A549 (cell line): ENCODE measurements around the gene SPDYE4. TPM values are rescaled to one million over a fixed set of nuclear protein-coding genes. Genes with fewer than 3 reads are reported as not detected.

Experiments used
- ATAC-seq, 2 experiments: fragments of 200-7000 bp in 1 of 2; fragments of >200 bp in 1 of 2; cut with Nextera tagmentation in 1 of 2; cut with Tn5 transposase in 1 of 2; 3 replicates each; pipeline versions ENCODE4 v1.8.0 to v1.9.1; 2018 to 2020; ENCODE audit warnings: mild to moderate bottlenecking in 1 of 2, moderate library complexity in 1 of 2
- CTCF ChIA-PET: fragments of 300-600 bp; sonication (Branson Sonifier 250); formaldehyde crosslinking; extraction: SDS; loops from one replicate; lab custom pipeline; 2021; ENCODE audit warnings: antibody characterized with exemption, inconsistent platforms; lab: Yijun Ruan, JAX
- POLR2A ChIA-PET: fragments of 350-600 bp; formaldehyde crosslinking; extraction: SDS; loops from one replicate; lab custom pipeline; 2021; ENCODE audit warnings: antibody characterized with exemption, inconsistent platforms; lab: Yijun Ruan, JAX
- DNase-seq, 2 experiments: peaks; one replicate each; pipeline versions ENCODE4 v3.0.0 to v3.0.0-alpha.2; 2011 to 2016; ENCODE audit warnings: low read depth in 1 of 2, low spot score in 1 of 2
- FAIRE-seq: peaks from 2 replicates; lab custom pipeline; 2011; peaks lifted over from hg19 to GRCh38; lab: Jason Lieb, UNC
- H3K27ac ChIP-seq, 2 experiments: fragments of >200 bp; sonication (Bioruptor Twin); formaldehyde crosslinking; 3 replicates each; pipeline ENCODE4 v1.5.1; 2016 to 2017
- H3K4me1 ChIP-seq: fragments of >200 bp; sonication (Bioruptor Twin); formaldehyde crosslinking; 3 replicates; pipeline ENCODE4 v1.6.1; 2016
- H3K4me2 ChIP-seq: fragments of >200 bp; sonication (Bioruptor Twin); formaldehyde crosslinking; 3 replicates; pipeline ENCODE4 v1.6.1; 2016
- H3K4me3 ChIP-seq: fragments of >200 bp; sonication (Bioruptor Twin); formaldehyde crosslinking; 3 replicates; pipeline ENCODE4 v1.5.1; 2016
- H3K9me3 ChIP-seq: fragments of >200 bp; sonication (Bioruptor Twin); formaldehyde crosslinking; 3 replicates; pipeline ENCODE4 v1.6.1; 2016
- ATOH8 ChIP-seq: fragments of 250-450 bp; sonication (Bioruptor Pico); IDR thresholded peaks from 2 replicates; pipeline ENCODE4 v1.5.0; 2020; ENCODE audit warnings: low read depth, mild to moderate bottlenecking, moderate library complexity
- BHLHE40 ChIP-seq: IDR thresholded peaks from 2 replicates; pipeline ENCODE4 v1.6.1; 2012; ENCODE audit warnings: low read depth, low read length, inconsistent platforms
- CBX2 ChIP-seq: fragments of 200-600 bp; sonication (generic); IDR thresholded peaks from 2 replicates; pipeline ENCODE4 v1.6.1; 2016; ENCODE audit warnings: low read depth, mild to moderate bottlenecking, borderline replicate concordance
- CHD2 ChIP-seq: fragments of 150-350 bp; IDR thresholded peaks from 2 replicates; pipeline ENCODE4 v1.6.1; 2014; ENCODE audit warnings: low read length; ENCODE audit not compliant: partially characterized antibody
- CHD4 ChIP-seq: fragments of 200-600 bp; sonication (generic); IDR thresholded peaks from 2 replicates; pipeline ENCODE4 v1.6.1; 2016; ENCODE audit warnings: antibody characterized with exemption, mild to moderate bottlenecking, borderline replicate concordance
- CTCF ChIP-seq: fragments of >200 bp; sonication (Bioruptor Twin); formaldehyde crosslinking; IDR thresholded peaks from 3 replicates; pipeline ENCODE4 v1.5.1; 2016
- E2F6 ChIP-seq: IDR thresholded peaks from 2 replicates; pipeline ENCODE4 v1.6.1; 2012; ENCODE audit warnings: low read depth, borderline replicate concordance
- EP300 ChIP-seq, 2 experiments: fragments of >200 bp; sonication (Bioruptor Twin); formaldehyde crosslinking; IDR thresholded peaks; 2 replicates in 1 of 2; 3 replicates in 1 of 2; pipeline ENCODE4 v1.6.1; 2016 to 2017
- ESRRA ChIP-seq: fragments of 150-350 bp; IDR thresholded peaks from 2 replicates; pipeline ENCODE4 v1.6.1; 2014; ENCODE audit warnings: mild to moderate bottlenecking, low read length, borderline replicate concordance
- FOSB ChIP-seq: fragments of 250-450 bp; sonication (Bioruptor Pico); IDR thresholded peaks from 2 replicates; pipeline ENCODE4 v1.5.0; 2020; ENCODE audit warnings: mild to moderate bottlenecking, moderate library complexity
- GATA3 ChIP-seq: IDR thresholded peaks from 2 replicates; pipeline ENCODE4 v1.6.1; 2012; ENCODE audit warnings: borderline replicate concordance
- HEYL ChIP-seq: fragments of 250-450 bp; sonication (Bioruptor Pico); IDR thresholded peaks from 2 replicates; pipeline ENCODE4 v1.8.0; 2021; ENCODE audit warnings: mild to moderate bottlenecking, moderate library complexity
- HMGXB4 ChIP-seq: fragments of 250-450 bp; sonication (Bioruptor Pico); IDR thresholded peaks from 2 replicates; pipeline ENCODE4 v1.5.0; 2021; ENCODE audit warnings: mild to moderate bottlenecking, moderate library complexity, borderline replicate concordance
- JUNB ChIP-seq: fragments of >200 bp; sonication (Bioruptor Twin); formaldehyde crosslinking; IDR thresholded peaks from 2 replicates; pipeline ENCODE4 v1.6.1; 2016
- KDM1A ChIP-seq: fragments of 200-600 bp; sonication (generic); IDR thresholded peaks from 2 replicates; pipeline ENCODE4 v1.6.1; 2016; ENCODE audit warnings: low read depth, mild to moderate bottlenecking
- KDM5A ChIP-seq: fragments of 200-600 bp; sonication (generic); IDR thresholded peaks from 2 replicates; pipeline ENCODE4 v1.6.1; 2016; ENCODE audit warnings: antibody characterized with exemption, mild to moderate bottlenecking
- NFE2L2 ChIP-seq: fragments of 150-350 bp; conservative IDR thresholded peaks from 2 replicates; pipeline ENCODE4 v1.6.1; 2014; ENCODE audit warnings: low read length
- NPAS2 ChIP-seq: fragments of 250-450 bp; sonication (Bioruptor Pico); IDR thresholded peaks from 2 replicates; pipeline ENCODE4 v1.8.0; 2022; ENCODE audit warnings: mild to moderate bottlenecking, moderate library complexity, borderline replicate concordance
- POLR2A ChIP-seq: IDR thresholded peaks from 2 replicates; pipeline ENCODE4 v1.6.1; 2012; ENCODE audit warnings: mild to moderate bottlenecking, low read length
- POLR2AphosphoS2 ChIP-seq: conservative IDR thresholded peaks from 2 replicates; pipeline ENCODE4 v1.6.1; 2012; ENCODE audit warnings: low read length, improper control_type of control experiment, inconsistent platforms
- RAD21 ChIP-seq, 2 experiments: fragments of >200 bp in 1 of 2; sonication (Bioruptor Twin) in 1 of 2; formaldehyde crosslinking in 1 of 2; IDR thresholded peaks in 1 of 2; conservative IDR thresholded peaks in 1 of 2; 2 replicates in 1 of 2; 3 replicates in 1 of 2; pipeline ENCODE4 v1.6.1; 2012 to 2018; ENCODE audit warnings: inconsistent platforms in 1 of 2
- RARB ChIP-seq: fragments of 250-450 bp; sonication (Bioruptor Pico); IDR thresholded peaks from 2 replicates; pipeline ENCODE4 v1.8.0; 2021; ENCODE audit warnings: mild to moderate bottlenecking, moderate library complexity
- RFX5 ChIP-seq: fragments of 450-650 bp; IDR thresholded peaks from 2 replicates; pipeline ENCODE4 v1.7.1; 2014; ENCODE audit warnings: antibody characterized with exemption, mild to moderate bottlenecking, moderate library complexity
- RNF2 ChIP-seq: fragments of 200-600 bp; sonication (generic); IDR thresholded peaks from 2 replicates; pipeline ENCODE4 v1.6.1; 2016; ENCODE audit warnings: low read depth, mild to moderate bottlenecking, antibody characterized with exemption, moderate library complexity, borderline replicate concordance
- SMC3 ChIP-seq: fragments of >200 bp; sonication (Bioruptor Twin); formaldehyde crosslinking; IDR thresholded peaks from 3 replicates; pipeline ENCODE4 v1.6.1; 2018; ENCODE audit warnings: inconsistent platforms
- TFCP2L1 ChIP-seq: fragments of 250-450 bp; sonication (Bioruptor Pico); IDR thresholded peaks from 2 replicates; pipeline ENCODE4 v1.5.0; 2021; ENCODE audit warnings: mild to moderate bottlenecking
- TP53 ChIP-seq: fragments of 250-450 bp; sonication (Bioruptor Pico); IDR thresholded peaks from 2 replicates; pipeline ENCODE4 v1.5.0; 2021; ENCODE audit warnings: mild to moderate bottlenecking, moderate library complexity
- ZFP36 ChIP-seq: fragments of 450-650 bp; IDR thresholded peaks from 2 replicates; pipeline ENCODE4 v1.6.1; 2014; ENCODE audit warnings: borderline replicate concordance; ENCODE audit not compliant: partially characterized antibody
- ZNF302 ChIP-seq: fragments of 250-450 bp; sonication (Bioruptor Pico); IDR thresholded peaks from 2 replicates; pipeline ENCODE4 v1.9.0; 2021; ENCODE audit warnings: inconsistent platforms, mild to moderate bottlenecking, moderate library complexity
- WGBS: methylation state at CpG from one replicate; pipeline ENCODE4 v1.1.6; 2017; ENCODE audit errors: missing lambda C conversion rate; 5-methylcytosine and 5-hydroxymethylcytosine counted together
- polyA plus RNA-seq, 4 experiments: library from polyadenylated mRNA; depleted of rRNA in 3 of 4; stranded (reverse); fragments of >200 nt; fragmentation: RNase III in 1 of 4; extraction: RNeasy Plus Mini Kit Qiagen cat#74134 plus additional on column Dnase treatment in 1 of 4; gene quantifications; 2 replicates in 3 of 4; 3 replicates in 1 of 4; pipeline ENCODE4 v1.2.3, GENCODE V29; 2011 to 2017

The SPDYE4 gene
- polyA plus RNA-seq, 2 of the 4 experiments (the other 2 are of a cell fraction), result not detected

GRCh38 chr17:8799570-8800212 lies 41.3 kb upstream of the SPDYE4 start:
- Histone ChIP-seq H3K4me2 (no peak overlapping the region), H3K9me3 (no peaks in the 10 kb centered on the region), H3K27ac (no peak overlapping the region), H3K4me1 (no peaks in the 10 kb centered on the region), H3K4me3 (no peak overlapping the region)
- TF ChIP-seq E2F6 (no peak), EP300 (IDR thresholded peaks at IDR 0.05) (no peak), RARB (CRISPR knock-in tag) (no peak), TP53 (CRISPR knock-in tag) (no peak), POLR2A (no peak), POLR2AphosphoS2 (no peak), JUNB (no peak), NFE2L2 (no peak), ESRRA (no peak), HMGXB4 (CRISPR knock-in tag) (no peak), FOSB (no peak), RFX5 (no peak), CTCF (no peak), NPAS2 (CRISPR knock-in tag) (no peak), KDM1A (no peak), HEYL (CRISPR knock-in tag) (no peak), RAD21 (conservative IDR thresholded peaks at IDR 0.05 in 1 of 2, IDR thresholded peaks at IDR 0.05 in 1 of 2) (no peak), ATOH8 (CRISPR knock-in tag) (no peak), CBX2 (no peak), CHD4 (no peak)
- WGBS, result 67% methylated on average over 14 of the region's 15 CpGs
- FAIRE-seq (no peak), DNase-seq (no peak), ATAC-seq (no peak)
- POLR2A ChIA-PET, result no interaction called here
- CTCF ChIA-PET, result interaction anchor here (0.9 to 4.7 kb wide), 3 partner anchors 14 to 89 kb away, joined by 3 to 51 read pairs (median 6); no protein-coding TSS in a partner anchor

- Histone ChIP-seq H3K9me3 (no peaks in the 10 kb centered on the region), H3K4me3 (no peak within 1 kb of the TSS), H3K4me1 (no peaks in the 10 kb centered on the region), H3K4me2 (no peak within 1 kb of the TSS), H3K27ac (no peak within 1 kb of the TSS)
- ChIA-PET CTCF (interaction anchor here (0.6 to 4.7 kb wide), 5 partner anchors 10 to 235 kb away, joined by 3 to 51 read pairs (median 5); no protein-coding TSS in a partner anchor), POLR2A (no interaction called here)
- 66% methylated on average over 38 of the region's 62 CpGs for WGBS
- no peak for ATAC-seq
- FAIRE-seq, result no peak
- no peak for TF ChIP-seq CHD4
- TF ChIP-seq SMC3, result no peak
- no peak for TF ChIP-seq RNF2
- TF ChIP-seq ZNF302 (CRISPR knock-in tag), result no peak
- no peak for TF ChIP-seq TFCP2L1
- TF ChIP-seq ZFP36, result no peak
- no peak for TF ChIP-seq HMGXB4 (CRISPR knock-in tag)
- TF ChIP-seq BHLHE40, result no peak
- no peak for TF ChIP-seq KDM5A
- TF ChIP-seq RFX5, result no peak
- TF ChIP-seq NFE2L2, result no peak
- no peak for TF ChIP-seq GATA3
- TF ChIP-seq CHD2, result no peak
- no peak for DNase-seq
These were observed 40.7 kb upstream of the SPDYE4 start, which contains the start of gene MFSD6L for GRCh38 chr17:8798846-8799569. Gene MFSD6L, minus strand, starts transcription at chr17:8799365. Its CDS starts 245 bp downstream, at chr17:8799120.
